SKM-1 (cell line): Measurements from ENCODE around the gene PLK1.
"Not testable (repeated sequence)": the region's sequence is repeated elsewhere in the genome, so short reads cannot be mapped to it uniquely, and the experiment has no call there.

Experiments
- DNase-seq: peaks from one replicate; lab custom pipeline; 2025; ENCODE audit not compliant: unreplicated experiment; lab: John Stamatoyannopoulos, UW

Gene PLK1

DNA sequence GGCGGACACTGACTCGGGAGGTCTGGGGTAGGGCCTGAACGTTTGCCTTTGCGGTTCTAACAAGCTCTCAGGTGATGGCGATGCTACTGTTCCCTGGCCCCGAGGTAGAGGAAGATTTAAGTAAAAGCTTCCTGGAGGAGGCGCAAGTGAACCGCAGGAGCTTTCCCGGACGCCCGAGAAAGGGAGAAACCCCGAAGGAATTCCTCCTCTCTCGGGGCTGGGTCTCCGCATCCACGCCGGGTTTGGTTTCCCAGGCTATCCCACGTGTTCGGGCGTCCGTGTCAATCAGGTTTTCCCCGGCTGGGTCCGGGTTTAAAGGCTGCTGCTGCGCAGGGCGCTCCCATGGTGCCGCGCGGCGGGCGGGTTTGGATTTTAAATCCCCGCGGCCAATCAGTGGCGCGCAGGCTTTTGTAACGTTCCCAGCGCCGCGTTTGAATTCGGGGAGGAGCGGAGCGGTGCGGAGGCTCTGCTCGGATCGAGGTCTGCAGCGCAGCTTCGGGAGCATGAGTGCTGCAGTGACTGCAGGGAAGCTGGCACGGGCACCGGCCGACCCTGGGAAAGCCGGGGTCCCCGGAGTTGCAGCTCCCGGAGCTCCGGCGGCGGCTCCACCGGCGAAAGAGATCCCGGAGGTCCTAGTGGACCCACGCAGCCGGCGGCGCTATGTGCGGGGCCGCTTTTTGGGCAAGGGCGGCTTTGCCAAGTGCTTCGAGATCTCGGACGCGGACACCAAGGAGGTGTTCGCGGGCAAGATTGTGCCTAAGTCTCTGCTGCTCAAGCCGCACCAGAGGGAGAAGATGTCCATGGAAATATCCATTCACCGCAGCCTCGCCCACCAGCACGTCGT lies at the start of gene PLK1:
Gene PLK1, plus strand, starts transcription at position 460 of the 844 bp plus-strand sequence. Its CDS starts 44 bp downstream, at position 504.
- DNase-seq = peak; percentile 75

DNA sequence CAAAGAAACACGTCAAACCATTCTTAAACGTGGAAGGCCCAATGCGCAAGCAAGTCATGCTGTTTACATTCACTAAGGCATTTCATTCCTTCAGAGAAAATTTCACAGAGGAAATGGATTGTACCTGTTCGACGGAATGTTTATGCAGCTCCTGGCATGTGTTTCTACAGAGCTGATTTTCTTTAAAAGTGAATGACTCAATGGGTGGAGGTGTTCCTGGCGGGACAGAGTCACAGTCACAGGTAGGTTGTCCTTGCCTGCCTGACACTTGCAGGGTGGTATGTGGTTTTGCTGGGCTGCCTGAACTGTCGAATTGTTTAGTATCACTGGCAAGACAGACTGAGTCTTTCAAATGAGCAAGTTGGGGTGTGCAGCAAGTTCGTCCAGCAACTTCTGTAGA lies 49.2 kb upstream of the PLK1 start:
- no peak for DNase-seq

GRCh38 chr16:23631874-23632273 lies 46.8 kb upstream of the PLK1 start:
- not testable (repeated sequence) for DNase-seq

GRCh38 chr16:23634461-23635036 lies 44.1 kb upstream of the PLK1 start:
- DNase-seq = no peak

DNA sequence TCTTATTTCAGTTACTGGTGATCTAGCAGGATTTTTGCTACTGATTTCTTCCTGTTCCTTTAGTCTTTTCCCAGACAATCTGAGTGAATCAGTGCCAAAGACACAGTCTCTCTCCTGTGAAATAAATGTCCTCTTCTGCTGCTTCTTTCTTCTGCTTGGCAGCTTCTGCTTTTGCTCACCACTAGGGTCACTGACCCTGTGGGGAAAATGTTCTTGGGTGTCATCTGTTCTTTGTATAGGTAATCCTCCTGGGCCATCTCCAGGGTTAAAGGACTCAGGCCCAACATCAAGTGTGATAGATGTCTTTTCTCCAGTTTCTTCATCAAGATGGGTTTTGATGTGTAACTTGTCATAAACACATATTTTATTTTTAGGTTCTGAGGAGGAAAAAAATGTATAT lies 42.7 kb upstream of the PLK1 start:
- DNase-seq = no peak

DNA sequence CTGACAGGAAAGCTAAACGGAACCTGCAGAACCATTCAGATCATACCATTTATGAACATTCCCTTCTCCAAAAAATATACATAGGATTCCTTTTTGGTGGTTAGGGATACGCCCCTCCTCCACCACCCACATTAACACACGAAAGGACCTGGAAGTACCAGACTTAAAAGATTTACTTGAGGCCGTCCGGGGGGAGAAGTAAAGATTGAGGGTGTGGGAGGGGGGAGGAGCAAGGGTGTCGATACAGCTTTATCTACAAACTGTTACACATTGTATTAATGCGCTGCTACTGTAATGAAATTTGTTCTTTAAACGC lies 38.1 kb upstream of the PLK1 start:
- DNase-seq = no peak

DNA sequence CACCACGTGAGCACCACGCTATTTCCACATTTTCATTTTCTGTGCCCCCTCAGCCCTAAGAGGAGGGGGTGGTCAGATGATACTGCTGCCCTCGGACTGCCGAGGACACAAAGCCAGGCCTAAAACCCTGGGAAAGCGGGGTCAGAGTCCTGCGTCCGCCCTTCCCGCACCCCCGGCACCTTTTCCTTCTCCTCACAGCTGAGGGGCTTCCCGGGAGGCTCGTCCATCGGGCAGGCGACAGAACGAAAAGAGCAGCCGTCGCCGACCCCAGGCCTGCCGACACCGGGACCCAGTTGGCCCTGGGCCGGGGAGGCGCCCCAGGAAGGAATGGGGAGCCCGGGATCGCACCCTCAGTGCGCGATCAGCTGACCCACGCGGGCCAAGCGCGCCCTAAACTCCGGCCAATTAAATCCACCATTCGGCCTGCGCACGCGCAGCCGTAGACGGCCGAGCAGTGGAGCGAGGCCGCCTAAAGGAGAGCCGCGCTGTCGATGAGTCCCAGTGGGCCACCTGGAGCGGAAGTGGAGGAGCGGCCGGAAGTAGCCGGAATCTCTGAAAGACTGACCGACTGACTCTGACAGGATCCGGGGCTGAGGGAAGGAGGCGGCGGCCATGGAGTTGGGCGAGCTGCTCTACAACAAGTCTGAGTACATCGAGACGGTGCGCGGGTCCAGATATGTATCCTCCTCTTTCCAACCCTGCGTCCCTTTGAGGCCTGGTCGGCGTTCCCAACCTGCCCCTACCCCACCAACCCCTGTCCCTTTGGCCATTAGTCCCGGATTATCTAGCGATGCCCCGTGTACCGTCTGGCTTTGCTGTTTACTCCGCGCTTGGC lies 37.5 kb upstream of the PLK1 start, which contains the start of the genes DCTN5 and PALB2:
Gene DCTN5, plus strand, starts transcription at position 536 of the 835 bp plus-strand sequence. Its CDS starts 77 bp downstream, at position 613.
Gene PALB2, minus strand, starts transcription at position 380 of the 835 bp plus-strand sequence. Its CDS starts 153 bp downstream, at position 227.
- DNase-seq = peak; percentile 93

GRCh38 chr16:23642246-23642774 lies 36.4 kb upstream of the PLK1 start:
- DNase-seq = no peak

GRCh38 chr16:23650674-23651416 lies 27.8 kb upstream of the PLK1 start:
- no peak for DNase-seq

- no peak for DNase-seq
These were observed 26.7 kb upstream of the PLK1 start for GRCh38 chr16:23651943-23652468.

- no peak for DNase-seq
These were observed 14.8 kb upstream of the PLK1 start for GRCh38 chr16:23663918-23664317.

GRCh38 chr16:23666571-23667354 lies 11.9 kb upstream of the PLK1 start:
- no peak for DNase-seq

- no peak for DNase-seq
These were observed 11.4 kb upstream of the PLK1 start for GRCh38 chr16:23667355-23667659.

- no peak for DNase-seq
These were observed 10.5 kb upstream of the PLK1 start for GRCh38 chr16:23668225-23668624.

DNA sequence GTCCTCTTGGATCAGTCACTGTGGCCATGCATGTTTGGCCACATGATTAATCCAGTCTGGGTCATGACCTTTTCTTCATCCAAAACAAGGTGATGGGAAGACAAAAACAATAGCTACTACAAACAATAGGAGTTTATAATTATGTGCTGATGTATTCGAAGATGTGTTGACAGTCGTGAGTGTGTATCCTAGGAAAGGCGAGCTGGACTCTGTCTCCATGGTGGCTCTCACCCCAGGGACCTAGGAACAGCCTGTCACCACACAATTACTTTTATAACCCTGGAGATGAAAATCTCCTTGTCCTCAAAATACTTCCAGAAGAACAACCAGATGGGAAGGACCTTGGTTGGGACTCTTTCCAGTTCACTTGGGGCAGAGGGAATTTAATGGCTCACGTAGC lies 9.8 kb upstream of the PLK1 start:
- no peak for DNase-seq

DNA sequence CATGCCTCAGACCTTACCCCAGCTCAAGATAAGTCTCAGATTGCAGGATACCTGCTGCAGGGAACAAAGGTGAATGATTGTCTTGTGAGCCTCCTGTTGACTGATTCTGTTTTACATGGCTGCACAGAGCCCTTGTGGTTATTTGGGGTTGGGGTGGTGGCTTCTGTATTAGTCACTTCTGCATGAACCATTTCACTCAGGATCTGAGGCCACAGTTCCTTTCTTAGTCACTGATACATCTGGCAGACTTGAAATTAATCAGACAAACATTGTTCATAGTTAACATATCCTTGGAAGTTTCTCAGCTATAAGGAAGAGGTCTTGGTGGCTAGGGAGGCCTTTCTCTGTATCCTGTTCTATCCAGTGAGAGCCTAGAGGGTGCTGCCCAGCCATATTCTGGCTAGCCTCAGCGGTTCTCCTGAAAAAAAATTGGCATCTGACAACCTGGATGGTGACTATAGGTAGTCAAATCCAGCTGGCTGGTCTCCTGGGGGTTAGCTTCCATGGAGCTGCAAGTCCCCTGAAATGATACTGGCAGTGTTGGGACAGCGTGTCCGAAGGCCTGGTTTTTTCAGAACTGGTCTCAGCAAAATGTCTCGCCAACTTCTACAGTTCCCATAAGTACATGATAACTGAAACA lies 8.4 kb upstream of the PLK1 start:
- DNase-seq = no peak

- DNase-seq = no peak
These were observed 4.6 kb upstream of the PLK1 start for GRCh38 chr16:23673971-23674614.

GRCh38 chr16:23676924-23677480 lies 1.7 kb upstream of the PLK1 start:
- no peak for DNase-seq
